Astrocyte (in vitro differentiated cells and primary cell): Measurements from ENCODE around the gene RIN1. TPM values are rescaled to one million over a fixed set of nuclear protein-coding genes. Genes with fewer than 3 reads are reported as not detected.
A peak's percentile ranks its signal among the peaks of the same experiment; 100 is the strongest.

Experiments used
- DNase-seq: peaks from one replicate; pipeline ENCODE4 v3.0.0-alpha.2; 2010; ENCODE audit warnings: low read depth
- FAIRE-seq: peaks from 2 replicates; lab custom pipeline; 2011; peaks lifted over from hg19 to GRCh38; lab: Jason Lieb, UNC
- H2AFZ ChIP-seq: 2 replicates; pipeline ENCODE4 v1.6.0; 2012; ENCODE audit warnings: low read depth, low read length, inconsistent platforms
- H3K27ac ChIP-seq: 2 replicates; pipeline ENCODE4 v1.5.1; 2011; ENCODE audit warnings: low read depth, low read length, inconsistent platforms
- H3K27me3 ChIP-seq: 2 replicates; pipeline ENCODE4 v1.6.0; 2011; ENCODE audit warnings: low read length, inconsistent platforms; ENCODE audit not compliant: insufficient read depth
- H3K36me3 ChIP-seq: 2 replicates; pipeline ENCODE4 v1.5.1; 2011; ENCODE audit warnings: low read length, inconsistent platforms; ENCODE audit not compliant: insufficient read depth
- H3K4me1 ChIP-seq: 2 replicates; pipeline ENCODE4 v1.5.1; 2011; ENCODE audit warnings: low read length, inconsistent platforms; ENCODE audit not compliant: insufficient read depth
- H3K4me2 ChIP-seq: 2 replicates; pipeline ENCODE4 v1.6.0; 2012; ENCODE audit warnings: low read length, inconsistent platforms
- H3K4me3 ChIP-seq: 2 replicates; pipeline ENCODE4 v1.5.1; 2011; ENCODE audit warnings: low read depth, mild to moderate bottlenecking, low read length, inconsistent platforms; ENCODE audit not compliant: insufficient read depth
- H3K79me2 ChIP-seq: 2 replicates; pipeline ENCODE4 v1.6.0; 2012; ENCODE audit warnings: mild to moderate bottlenecking, low read length, inconsistent platforms; ENCODE audit not compliant: insufficient read depth
- H3K9ac ChIP-seq: 2 replicates; pipeline ENCODE4 v1.6.0; 2012; ENCODE audit warnings: mild to moderate bottlenecking, low read length, inconsistent platforms
- H3K9me3 ChIP-seq: 2 replicates; pipeline ENCODE4 v1.5.1; 2012; ENCODE audit warnings: low read depth, mild to moderate bottlenecking, low read length, inconsistent platforms; ENCODE audit not compliant: insufficient read depth
- H4K20me1 ChIP-seq: 2 replicates; pipeline ENCODE4 v1.6.0; 2012; ENCODE audit warnings: low read length, inconsistent platforms; ENCODE audit not compliant: insufficient read depth
- H3K27ac Mint-ChIP-seq: one replicate; pipeline ENCODE4 v1.8.0; 2021; ENCODE audit warnings: mild to moderate bottlenecking, mixed read lengths; ENCODE audit not compliant: unreplicated experiment
- H3K27me3 Mint-ChIP-seq: one replicate; pipeline ENCODE4 v1.8.0; 2021; ENCODE audit warnings: low read depth, mixed read lengths; ENCODE audit not compliant: unreplicated experiment
- H3K36me3 Mint-ChIP-seq: one replicate; pipeline ENCODE4 v1.8.0; 2021; ENCODE audit warnings: low read depth, mixed read lengths; ENCODE audit not compliant: unreplicated experiment
- H3K4me1 Mint-ChIP-seq: one replicate; pipeline ENCODE4 v1.8.0; 2021; ENCODE audit warnings: low read depth, mixed read lengths; ENCODE audit not compliant: unreplicated experiment
- H3K4me3 Mint-ChIP-seq: one replicate; pipeline ENCODE4 v1.8.0; 2021; ENCODE audit warnings: mild to moderate bottlenecking, moderate library complexity, mixed read lengths; ENCODE audit not compliant: unreplicated experiment
- H3K9me3 Mint-ChIP-seq: one replicate; pipeline ENCODE4 v1.8.0; 2021; ENCODE audit warnings: mild to moderate bottlenecking, mixed read lengths; ENCODE audit not compliant: unreplicated experiment
- EZH2 ChIP-seq: IDR thresholded peaks from 2 replicates; pipeline ENCODE4 v1.6.1; 2012; ENCODE audit warnings: mild to moderate bottlenecking, low read length, inconsistent platforms; ENCODE audit not compliant: insufficient read depth
- total RNA-seq: library from RNA; stranded (reverse); gene quantifications from 2 replicates; pipeline ENCODE4 v1.2.1, GENCODE V29; 2021
- TF ChIP-seq, protein P1 (sequence below): IDR thresholded peaks from 2 replicates; pipeline ENCODE4 v1.5.1; 2011; ENCODE audit warnings: low read depth, mild to moderate bottlenecking, inconsistent platforms, low read length, moderate library complexity; ENCODE audit not compliant: insufficient read depth

Gene RIN1
- total RNA-seq, 1 donor from 2014 or later = 12.0 TPM

DNA sequence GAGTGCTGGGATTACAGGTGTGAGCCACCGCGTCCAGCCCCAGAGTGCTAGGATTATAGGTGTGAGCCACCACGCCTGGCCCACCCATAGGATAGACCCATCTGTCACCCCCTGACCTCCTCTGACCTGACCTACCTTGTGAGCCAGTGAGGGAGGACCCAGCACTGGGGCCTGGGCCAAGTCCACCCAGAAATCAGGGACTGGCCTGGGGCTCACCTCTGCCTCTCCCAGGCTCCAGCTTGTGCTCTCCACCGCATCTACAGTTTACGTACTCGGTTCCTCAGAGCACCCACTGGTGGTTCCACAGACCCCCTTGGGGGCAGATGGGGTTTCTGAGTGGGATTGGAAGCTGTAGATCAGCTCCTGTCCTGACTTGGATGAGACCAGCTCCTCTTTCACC, 28.9 kb upstream of the RIN1 start:
- Mint-ChIP-seq H3K4me3 (no peak overlapping the region), H3K4me1 (peaks cover 10% of the 10 kb centered on the region), H3K27me3 (no peaks in the 10 kb centered on the region), H3K9me3 (no peaks in the 10 kb centered on the region), H3K36me3 (peaks cover 7% of the 10 kb centered on the region), H3K27ac (no peak overlapping the region)
- Histone ChIP-seq H3K4me2 (no peak overlapping the region), H3K4me3 (no peak overlapping the region), H3K79me2 (no peaks in the 10 kb centered on the region), H3K36me3 (no peaks in the 10 kb centered on the region), H3K9ac (no peak overlapping the region), H4K20me1 (no peaks in the 10 kb centered on the region), H3K9me3 (no peaks in the 10 kb centered on the region), H3K27ac (no peak overlapping the region), H3K4me1 (peaks cover 4% of the 10 kb centered on the region), H3K27me3 (no peaks in the 10 kb centered on the region), H2AFZ (no peak overlapping the region)
- TF ChIP-seq, protein P1, sequence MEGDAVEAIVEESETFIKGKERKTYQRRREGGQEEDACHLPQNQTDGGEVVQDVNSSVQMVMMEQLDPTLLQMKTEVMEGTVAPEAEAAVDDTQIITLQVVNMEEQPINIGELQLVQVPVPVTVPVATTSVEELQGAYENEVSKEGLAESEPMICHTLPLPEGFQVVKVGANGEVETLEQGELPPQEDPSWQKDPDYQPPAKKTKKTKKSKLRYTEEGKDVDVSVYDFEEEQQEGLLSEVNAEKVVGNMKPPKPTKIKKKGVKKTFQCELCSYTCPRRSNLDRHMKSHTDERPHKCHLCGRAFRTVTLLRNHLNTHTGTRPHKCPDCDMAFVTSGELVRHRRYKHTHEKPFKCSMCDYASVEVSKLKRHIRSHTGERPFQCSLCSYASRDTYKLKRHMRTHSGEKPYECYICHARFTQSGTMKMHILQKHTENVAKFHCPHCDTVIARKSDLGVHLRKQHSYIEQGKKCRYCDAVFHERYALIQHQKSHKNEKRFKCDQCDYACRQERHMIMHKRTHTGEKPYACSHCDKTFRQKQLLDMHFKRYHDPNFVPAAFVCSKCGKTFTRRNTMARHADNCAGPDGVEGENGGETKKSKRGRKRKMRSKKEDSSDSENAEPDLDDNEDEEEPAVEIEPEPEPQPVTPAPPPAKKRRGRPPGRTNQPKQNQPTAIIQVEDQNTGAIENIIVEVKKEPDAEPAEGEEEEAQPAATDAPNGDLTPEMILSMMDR = no peak
- no peak for TF ChIP-seq EZH2
- FAIRE-seq (no peak), DNase-seq (no peak)

DNA sequence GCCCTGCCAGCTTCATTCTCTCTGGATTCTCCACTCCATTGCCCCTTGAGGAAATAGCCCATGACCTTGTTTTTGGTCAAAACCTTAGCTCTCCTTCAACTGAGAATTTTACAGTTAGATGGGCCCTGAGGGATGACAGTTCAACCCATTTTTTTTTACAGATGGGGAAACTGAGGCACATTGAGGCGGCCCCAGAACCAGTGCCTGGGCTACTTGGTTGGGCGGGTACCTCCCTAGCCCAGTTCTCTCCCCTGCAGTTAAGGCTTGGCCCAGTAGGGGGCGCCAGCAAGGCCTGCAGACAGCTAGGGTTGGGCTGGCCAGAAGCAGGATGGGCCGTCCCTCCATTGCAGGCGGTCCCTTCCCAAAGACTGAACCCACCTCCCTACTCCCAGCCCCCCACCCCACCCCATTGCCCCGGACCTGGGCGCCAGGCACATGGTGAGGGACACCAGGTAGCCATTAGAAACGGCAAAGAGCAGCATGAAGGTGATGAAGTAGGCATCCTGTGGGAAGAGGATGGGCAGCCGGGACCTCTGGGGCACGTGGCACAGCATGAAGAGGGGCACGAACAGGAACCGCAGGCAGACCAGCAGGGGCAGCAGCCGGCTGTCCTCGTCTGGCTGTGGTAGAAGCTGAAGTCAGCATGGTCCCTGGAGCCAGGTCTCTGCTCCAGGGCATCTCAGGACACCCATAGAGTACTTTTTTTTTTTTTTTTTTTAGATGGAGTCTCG, 27.7 kb upstream of the RIN1 start:
- H3K36me3 ChIP-seq = no peaks in the 10 kb centered on the region
- H3K27ac ChIP-seq = no peak overlapping the region
- no peaks in the 10 kb centered on the region for H3K27me3 ChIP-seq
- FAIRE-seq = no peak
- no peaks in the 10 kb centered on the region for H3K9me3 ChIP-seq
- DNase-seq = no peak
- Mint-ChIP-seq H3K4me1 (peaks cover 5% of the 10 kb centered on the region), H3K36me3 (peaks cover 7% of the 10 kb centered on the region), H3K27me3 (no peaks in the 10 kb centered on the region), H3K9me3 (no peaks in the 10 kb centered on the region), H3K27ac (no peak overlapping the region), H3K4me3 (no peak overlapping the region)
- no peaks in the 10 kb centered on the region for H3K4me1 ChIP-seq
- H2AFZ ChIP-seq = no peak overlapping the region
- no peak overlapping the region for H3K4me2 ChIP-seq
- H3K4me3 ChIP-seq = no peak overlapping the region
- no peaks in the 10 kb centered on the region for H3K79me2 ChIP-seq
- TF ChIP-seq, protein P1 = peak; percentile 29
- TF ChIP-seq EZH2 = no peak
- H3K9ac ChIP-seq = no peak overlapping the region
- no peaks in the 10 kb centered on the region for H4K20me1 ChIP-seq

GRCh38 chr11:66363187-66363601, 27.0 kb upstream of the RIN1 start:
- H3K27ac Mint-ChIP-seq = no peak overlapping the region
- no peak for DNase-seq
- Histone ChIP-seq H2AFZ (no peak overlapping the region), H3K4me1 (no peaks in the 10 kb centered on the region), H3K4me2 (no peak overlapping the region), H3K9ac (no peak overlapping the region), H3K9me3 (no peaks in the 10 kb centered on the region), H3K27ac (no peak overlapping the region), H3K79me2 (no peaks in the 10 kb centered on the region), H4K20me1 (no peaks in the 10 kb centered on the region), H3K27me3 (no peaks in the 10 kb centered on the region), H3K36me3 (no peaks in the 10 kb centered on the region), H3K4me3 (no peak overlapping the region)
- H3K27me3 Mint-ChIP-seq = no peaks in the 10 kb centered on the region
- peaks cover 5% of the 10 kb centered on the region for H3K4me1 Mint-ChIP-seq
- TF ChIP-seq EZH2 = no peak
- TF ChIP-seq, protein P1 = no peak
- peaks cover 7% of the 10 kb centered on the region for H3K36me3 Mint-ChIP-seq
- no peaks in the 10 kb centered on the region for H3K9me3 Mint-ChIP-seq
- no peak for FAIRE-seq
- no peak overlapping the region for H3K4me3 Mint-ChIP-seq
